ENCODE data around the gene TESK2.

The TESK2 gene

DNA sequence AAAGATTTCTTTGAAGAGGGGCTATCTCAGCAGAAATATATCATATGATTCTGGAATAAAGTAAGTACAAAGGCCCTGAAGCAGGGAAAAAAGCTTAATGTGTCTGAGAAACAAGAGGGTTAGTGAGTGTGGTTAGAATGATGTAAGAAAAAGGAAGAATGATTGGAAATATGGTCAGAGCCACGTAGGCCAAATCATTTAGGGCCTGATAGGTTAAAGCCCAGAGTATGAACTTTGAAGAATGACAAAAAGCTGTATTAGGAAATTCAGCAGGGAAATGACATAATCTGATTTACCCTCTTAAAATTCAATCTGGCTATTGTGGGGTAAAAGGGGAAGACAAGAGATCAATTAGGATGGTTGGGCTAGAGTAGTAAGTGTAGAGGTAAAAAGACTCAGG lies 81.7 kb downstream of the TESK2 start:
- peak; percentile 6 for DNase-seq (ENCODE audit: low read depth)
- TF ChIP-seq CTCF (conservative IDR thresholded peaks at IDR 0.05; ENCODE audit: control insufficient read depth, insufficient read depth, low read depth, low read length): no peak
- no peak overlapping the region for H3K4me3 ChIP-seq (ENCODE audit: control insufficient read depth, low read depth, low read length)

DNA sequence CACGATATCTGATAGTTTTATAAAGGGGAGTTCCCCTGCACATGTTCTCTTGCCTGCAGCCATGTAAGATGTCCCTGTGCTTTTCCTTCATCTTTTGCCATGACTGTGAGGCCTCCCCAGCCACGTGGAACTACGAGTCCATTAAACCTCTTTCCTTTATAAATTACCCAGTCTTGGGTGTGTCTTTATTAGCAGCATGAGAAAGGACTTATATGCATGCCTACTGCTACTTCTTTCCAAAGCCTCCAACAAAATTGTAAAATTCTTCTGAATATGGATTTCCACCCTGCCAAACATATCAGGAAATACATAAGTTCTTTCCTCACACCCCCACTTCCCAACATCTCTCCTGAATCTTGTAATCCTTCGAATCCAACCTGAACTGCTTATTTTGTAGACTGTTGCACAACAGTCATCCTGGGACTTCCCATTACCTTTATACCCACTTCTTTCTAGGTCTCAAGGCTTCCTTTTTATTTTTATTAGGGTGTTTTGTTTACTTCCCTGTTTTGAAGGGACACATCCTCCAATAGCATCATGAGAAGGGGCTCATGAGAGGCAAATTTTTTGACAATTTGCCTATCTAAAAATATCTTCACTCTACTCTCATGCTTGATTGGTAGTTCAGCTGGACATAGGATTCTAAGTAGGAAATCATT lies 83.2 kb downstream of the TESK2 start:
- no peak overlapping the region for H3K4me3 ChIP-seq (ENCODE audit: control insufficient read depth, low read depth, low read length)
- TF ChIP-seq CTCF (conservative IDR thresholded peaks at IDR 0.05; ENCODE audit: control insufficient read depth, insufficient read depth, low read depth, low read length): no peak
- no peak for DNase-seq (ENCODE audit: low read depth)

GRCh38 chr1:45405636-45406035 lies 85.3 kb downstream of the TESK2 start:
- no peak for TF ChIP-seq CTCF (conservative IDR thresholded peaks at IDR 0.05; ENCODE audit: control insufficient read depth, insufficient read depth, low read depth, low read length)

DNA sequence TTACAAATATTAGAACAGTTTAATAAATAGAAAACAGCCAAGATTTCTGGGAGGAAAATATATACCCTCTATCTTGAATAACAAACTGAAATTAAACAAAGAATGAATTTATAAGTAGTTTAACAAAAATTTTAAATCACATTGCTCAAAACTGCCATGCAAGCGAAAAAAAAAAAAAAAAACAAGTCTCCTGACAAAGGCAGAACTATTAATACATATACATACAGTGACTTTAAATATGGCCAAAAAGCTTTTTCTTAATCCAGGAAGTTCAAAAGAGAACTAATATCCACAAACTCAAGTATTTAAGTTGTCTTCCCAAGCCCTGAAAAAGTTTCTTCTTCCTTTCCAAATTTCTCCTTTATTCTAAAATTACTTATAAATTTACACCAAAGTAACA lies 87.2 kb downstream of the TESK2 start:
- no peak for TF ChIP-seq CTCF (conservative IDR thresholded peaks at IDR 0.05; ENCODE audit: control insufficient read depth, insufficient read depth, low read depth, low read length)
- no peak overlapping the region for H3K4me3 ChIP-seq (ENCODE audit: control insufficient read depth, low read depth, low read length)
- no peak for DNase-seq (ENCODE audit: low read depth)

More at GRCh38 chr1:45405636-45406035, 85.3 kb downstream of the TESK2 start:
- H3K4me3 ChIP-seq (ENCODE audit: control insufficient read depth, low read depth, low read length): no peak overlapping the region
- DNase-seq (ENCODE audit: low read depth): no peak

- no peak for TF ChIP-seq CTCF (conservative IDR thresholded peaks at IDR 0.05; ENCODE audit: control insufficient read depth, insufficient read depth, low read depth, low read length)
- no peak for DNase-seq (ENCODE audit: low read depth)
These were observed 87.7 kb downstream of the TESK2 start for GRCh38 chr1:45403298-45403697.

GRCh38 chr1:45401524-45401923 lies 89.4 kb downstream of the TESK2 start:
- no peak overlapping the region for H3K4me3 ChIP-seq (ENCODE audit: control insufficient read depth, low read depth, low read length)
- no peak for TF ChIP-seq CTCF (conservative IDR thresholded peaks at IDR 0.05; ENCODE audit: control insufficient read depth, insufficient read depth, low read depth, low read length)
- DNase-seq (ENCODE audit: low read depth): no peak

More at GRCh38 chr1:45403298-45403697, 87.7 kb downstream of the TESK2 start:
- H3K4me3 ChIP-seq (ENCODE audit: control insufficient read depth, low read depth, low read length): no peak overlapping the region

GRCh38 chr1:45400049-45400448 lies 90.9 kb downstream of the TESK2 start:
- DNase-seq (ENCODE audit: low read depth): no peak
- no peak overlapping the region for H3K4me3 ChIP-seq (ENCODE audit: control insufficient read depth, low read depth, low read length)
- no peak for TF ChIP-seq CTCF (conservative IDR thresholded peaks at IDR 0.05; ENCODE audit: control insufficient read depth, insufficient read depth, low read depth, low read length)
